GM18507 (cell line): ENCODE data around the gene SIRPA.
A peak's percentile ranks its signal among the peaks of the same experiment; 100 is the strongest.
"Not testable (repeated sequence)": the region's sequence is repeated elsewhere in the genome, so short reads cannot be mapped to it uniquely, and the experiment has no call there.

Experiments
- DNase-seq: peaks from one replicate; pipeline ENCODE4 v3.0.0; 2011; ENCODE audit warnings: low read depth; ENCODE audit not compliant: insufficient read length; ENCODE audit errors: extremely low spot score
- FAIRE-seq: peaks from 2 replicates; lab custom pipeline; 2011; peaks lifted over from hg19 to GRCh38; lab: Jason Lieb, UNC

SIRPA gene

DNA sequence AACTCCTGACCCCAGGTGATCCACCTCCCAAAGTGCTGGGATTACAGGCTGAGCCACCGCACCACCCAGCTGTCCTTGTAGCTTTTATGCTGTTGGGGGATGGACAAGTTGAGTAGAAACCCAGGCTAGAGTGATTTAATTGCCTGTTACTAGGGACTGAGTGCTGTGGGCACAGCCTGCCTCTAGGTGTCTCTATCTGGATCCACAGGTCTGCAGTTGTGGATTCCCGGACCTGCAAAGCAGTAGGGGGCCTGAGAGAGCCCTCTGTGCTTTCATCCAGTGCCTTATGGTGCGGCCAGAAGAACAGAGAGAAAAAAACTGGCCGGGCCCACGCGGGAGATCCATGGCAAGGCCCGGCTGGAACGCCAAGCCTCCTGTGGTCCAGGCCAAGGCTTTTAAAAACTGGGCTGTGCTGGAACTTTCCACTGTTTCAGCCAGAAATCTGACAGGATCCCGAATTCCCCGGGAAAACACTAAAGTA, 5.2 kb downstream of the SIRPA start:
- FAIRE-seq (peak; percentile 60), DNase-seq (no peak)

GRCh38 chr20:1901704-1902103, 6.5 kb downstream of the SIRPA start:
- FAIRE-seq (no peak), DNase-seq (no peak)

DNA sequence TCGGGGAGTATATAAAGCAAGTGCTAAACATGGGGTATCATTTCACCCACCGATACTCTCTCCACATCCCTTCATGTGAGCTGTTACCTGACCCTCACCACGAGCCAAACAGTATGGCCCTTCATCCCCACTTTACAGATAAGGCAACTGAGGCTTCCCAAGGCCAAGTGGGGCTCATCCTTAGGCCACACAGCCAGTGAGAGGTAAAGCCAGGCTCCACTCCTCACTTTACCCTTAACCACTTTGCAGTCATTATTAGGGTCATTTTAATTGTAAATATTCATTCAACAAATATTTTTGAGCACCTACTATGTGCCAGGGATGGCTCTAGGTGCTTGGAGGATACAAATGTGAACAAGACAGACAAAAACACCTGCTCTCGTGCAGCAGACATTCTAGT, 7.0 kb downstream of the SIRPA start:
- FAIRE-seq: no peak
- no peak for DNase-seq

- no peak for FAIRE-seq
- no peak for DNase-seq
Observed at GRCh38 chr20:1904135-1904534, 8.9 kb downstream of the SIRPA start.

DNA sequence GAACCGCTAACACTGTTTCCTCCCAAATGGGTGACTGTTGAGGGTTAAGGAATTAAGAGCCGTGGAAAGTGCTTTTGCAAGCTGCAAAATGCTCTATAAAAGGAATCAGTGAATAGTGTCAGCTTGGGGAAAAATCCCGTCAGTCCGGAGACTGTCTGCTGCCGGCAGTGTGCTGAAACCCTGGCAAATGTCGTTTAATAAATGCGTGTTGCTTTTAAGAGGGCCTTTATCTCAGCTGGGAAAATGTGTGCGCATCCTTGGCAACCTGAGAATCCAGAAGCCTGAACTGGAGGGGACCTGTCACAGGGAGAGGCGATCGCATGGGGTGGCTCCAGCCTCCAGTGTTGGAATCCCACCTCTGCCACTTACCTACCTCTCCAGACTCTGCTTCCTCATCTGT, 9.8 kb downstream of the SIRPA start:
- FAIRE-seq: no peak
- no peak for DNase-seq

GRCh38 chr20:1905693-1906092, 10.5 kb downstream of the SIRPA start:
- DNase-seq (no peak), FAIRE-seq (no peak)

DNA sequence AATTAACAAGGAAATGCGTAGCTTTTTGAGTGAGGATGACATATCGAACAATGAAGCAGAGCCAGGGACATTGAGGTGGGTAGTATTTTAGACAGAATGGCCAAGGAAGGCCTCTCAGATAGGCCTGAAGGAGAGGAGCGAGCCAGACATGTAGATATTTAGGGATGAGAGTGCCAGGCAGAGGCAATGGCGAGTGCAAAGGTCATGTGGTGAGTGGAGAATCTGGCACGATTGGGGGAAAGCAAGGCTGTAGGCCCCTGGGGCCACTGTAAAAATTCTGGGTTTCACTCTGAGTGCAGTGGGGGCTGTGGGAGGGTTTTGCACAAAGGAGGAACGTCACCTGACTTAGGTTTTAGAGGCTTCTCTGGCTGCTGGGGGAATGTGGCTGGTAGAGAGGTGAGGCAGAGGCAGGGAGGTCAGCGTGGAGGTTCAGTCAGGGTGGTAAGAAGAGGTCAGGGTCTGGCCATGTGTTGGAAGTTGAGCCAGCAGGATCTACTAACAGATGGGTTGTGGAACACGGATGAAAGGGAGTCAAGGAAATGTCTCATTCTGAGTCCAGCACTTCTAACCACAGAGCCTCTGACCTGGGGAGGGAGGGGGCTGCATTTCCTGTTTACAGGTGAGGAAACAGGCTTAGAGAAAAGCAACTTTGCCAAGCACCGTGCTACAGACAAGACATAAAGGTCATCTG, 11.3 kb downstream of the SIRPA start:
- FAIRE-seq: peak; percentile 56
- DNase-seq: no peak

DNA sequence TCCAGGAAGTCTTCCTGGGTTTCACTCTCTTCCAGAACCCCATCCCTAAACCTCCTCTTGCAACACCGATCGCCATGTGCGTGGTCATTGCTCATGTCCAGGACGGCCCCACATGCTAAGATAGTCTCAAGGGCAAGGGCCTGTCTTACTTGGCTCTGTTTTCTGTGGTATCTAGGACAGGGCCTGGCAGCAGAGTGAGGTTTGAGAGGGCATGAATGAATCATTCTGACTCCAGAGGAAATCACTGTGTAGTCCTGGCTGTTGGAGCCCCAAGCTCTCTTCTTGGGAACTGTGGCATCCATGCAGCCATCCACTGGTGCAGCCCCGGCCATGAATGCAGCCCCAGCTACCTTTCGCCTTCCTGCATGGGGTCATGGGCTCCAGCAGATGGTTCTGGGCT, 12.4 kb downstream of the SIRPA start:
- FAIRE-seq: no peak
- no peak for DNase-seq

DNA sequence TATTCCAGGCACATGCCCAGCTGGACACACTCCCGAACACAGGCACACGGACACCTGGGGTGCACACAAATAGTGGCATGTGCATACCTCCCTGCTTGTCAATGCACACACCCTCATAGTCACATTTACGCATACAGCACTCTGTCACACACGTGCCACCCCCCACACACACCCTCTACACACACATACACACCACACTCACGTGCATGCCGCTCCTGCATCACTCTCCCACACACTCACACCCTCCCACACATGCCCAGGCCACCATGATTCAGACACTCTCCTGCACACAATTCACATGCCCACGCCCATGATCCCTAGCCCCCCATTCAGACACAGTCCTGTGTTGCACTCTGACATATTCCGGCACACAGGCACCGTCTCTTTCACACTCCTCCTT, 13.0 kb downstream of the SIRPA start:
- no peak for FAIRE-seq
- no peak for DNase-seq

GRCh38 chr20:1909097-1909496, 13.9 kb downstream of the SIRPA start:
- DNase-seq (no peak), FAIRE-seq (no peak)

DNA sequence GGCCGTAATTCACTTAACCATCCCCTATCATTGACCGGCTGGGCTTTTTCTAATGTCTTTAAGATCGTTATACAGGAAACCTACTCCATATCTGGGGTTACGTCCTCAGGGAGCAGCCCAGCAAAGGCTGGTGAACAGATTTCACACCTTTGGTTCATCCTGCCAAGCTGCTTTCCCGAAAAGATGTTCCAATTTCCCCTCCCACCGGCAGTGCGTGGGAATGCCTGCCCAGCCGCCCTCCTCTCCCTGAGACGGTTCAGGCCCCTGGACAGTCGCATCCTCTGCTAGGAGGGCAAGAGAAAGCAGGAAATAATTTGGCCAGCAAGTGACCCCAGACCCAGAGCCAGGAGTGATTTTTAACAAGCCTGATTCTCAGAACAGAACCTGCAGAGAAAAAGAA, 16.3 kb downstream of the SIRPA start:
- FAIRE-seq (no peak), DNase-seq (no peak)

DNA sequence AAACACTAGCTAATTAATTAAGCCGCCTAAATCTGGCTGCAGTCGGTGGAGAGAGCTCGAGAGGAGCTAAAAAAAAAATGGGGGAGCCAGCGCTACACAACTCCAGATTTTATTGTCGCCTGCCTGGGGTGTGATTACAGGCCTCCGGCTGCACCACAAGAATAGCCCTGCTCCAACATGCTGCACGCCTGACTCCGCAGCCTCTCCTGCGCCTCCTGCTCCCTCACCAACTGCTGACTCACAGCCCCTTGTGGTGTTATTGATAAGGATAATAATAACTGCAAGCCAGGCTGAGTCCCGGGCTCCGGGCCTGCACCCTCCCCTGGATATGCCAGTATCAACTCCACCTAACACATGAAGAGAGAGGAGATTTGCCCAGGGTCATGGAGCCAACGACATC, 16.8 kb downstream of the SIRPA start:
- FAIRE-seq: no peak
- DNase-seq: no peak

DNA sequence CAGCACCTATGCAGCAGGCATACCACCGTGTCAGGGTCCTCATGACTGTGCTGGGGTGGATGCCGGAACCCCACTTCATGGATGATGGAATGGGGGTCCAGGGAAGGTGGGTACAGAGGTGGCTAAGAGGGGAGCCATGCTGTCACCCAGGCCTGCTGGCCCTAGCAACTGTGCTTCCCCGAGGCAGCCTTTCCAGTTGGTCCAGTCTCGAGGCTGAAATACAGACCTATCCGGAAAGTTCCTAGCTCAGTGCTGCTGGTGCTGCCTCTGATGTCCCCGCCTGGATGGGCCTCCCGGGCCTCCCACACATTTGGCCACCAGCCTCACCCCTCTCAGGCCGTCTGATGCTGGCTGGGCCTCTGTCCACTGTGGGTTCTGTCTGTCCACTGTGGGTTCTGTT, 17.4 kb downstream of the SIRPA start:
- FAIRE-seq (no peak), DNase-seq (no peak)

DNA sequence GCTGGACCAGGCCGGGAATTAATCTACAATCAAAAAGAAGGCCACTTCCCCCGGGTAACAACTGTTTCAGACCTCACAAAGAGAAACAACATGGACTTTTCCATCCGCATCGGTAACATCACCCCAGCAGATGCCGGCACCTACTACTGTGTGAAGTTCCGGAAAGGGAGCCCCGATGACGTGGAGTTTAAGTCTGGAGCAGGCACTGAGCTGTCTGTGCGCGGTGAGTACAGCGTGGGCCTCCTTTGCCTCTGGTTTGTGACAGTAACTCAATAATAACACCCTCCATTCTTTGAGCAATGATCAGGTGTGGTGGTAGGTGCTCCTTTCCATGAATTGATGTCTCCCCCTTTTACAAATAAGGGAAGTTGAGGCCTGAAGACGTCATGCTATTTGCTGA, 20.0 kb downstream of the SIRPA start:
- not testable (repeated sequence) for FAIRE-seq, DNase-seq

GRCh38 chr20:1915725-1916124, 20.5 kb downstream of the SIRPA start:
- FAIRE-seq (no peak), DNase-seq (no peak)

GRCh38 chr20:1917786-1918185, 22.6 kb downstream of the SIRPA start:
- DNase-seq (no peak), FAIRE-seq (no peak)

DNA sequence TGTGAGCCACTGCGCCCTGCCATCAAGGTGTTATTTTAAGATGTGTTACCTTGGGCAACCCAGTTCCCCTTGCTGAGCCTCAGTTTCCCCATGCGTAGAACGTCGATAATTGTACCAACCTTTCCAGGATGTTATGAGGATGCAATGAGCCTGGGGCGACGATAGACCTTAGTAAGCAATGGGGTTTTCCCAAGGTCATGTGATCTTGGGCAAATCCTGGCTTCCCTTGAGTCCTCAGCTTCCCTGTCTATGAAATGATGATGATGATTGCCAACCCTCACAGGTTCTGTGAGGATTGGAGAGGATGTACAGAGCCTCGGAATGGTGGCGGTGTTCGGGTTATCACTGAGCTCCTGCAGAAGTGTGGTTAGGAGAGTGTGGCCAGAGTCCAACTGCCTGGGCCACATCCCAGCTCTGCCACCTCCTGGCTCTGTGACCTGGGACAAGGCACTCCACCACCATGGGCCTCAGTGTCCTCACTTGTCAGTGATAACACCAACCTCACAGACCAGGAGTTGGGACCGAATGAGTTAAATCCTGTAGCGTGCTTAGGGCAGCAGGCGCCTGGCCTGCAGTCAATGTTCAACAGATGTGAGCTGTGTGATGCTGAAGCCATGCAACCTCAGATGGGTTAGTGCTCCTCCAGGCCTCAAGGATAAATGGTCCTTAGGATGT, 23.4 kb downstream of the SIRPA start:
- FAIRE-seq (no peak), DNase-seq (no peak)

DNA sequence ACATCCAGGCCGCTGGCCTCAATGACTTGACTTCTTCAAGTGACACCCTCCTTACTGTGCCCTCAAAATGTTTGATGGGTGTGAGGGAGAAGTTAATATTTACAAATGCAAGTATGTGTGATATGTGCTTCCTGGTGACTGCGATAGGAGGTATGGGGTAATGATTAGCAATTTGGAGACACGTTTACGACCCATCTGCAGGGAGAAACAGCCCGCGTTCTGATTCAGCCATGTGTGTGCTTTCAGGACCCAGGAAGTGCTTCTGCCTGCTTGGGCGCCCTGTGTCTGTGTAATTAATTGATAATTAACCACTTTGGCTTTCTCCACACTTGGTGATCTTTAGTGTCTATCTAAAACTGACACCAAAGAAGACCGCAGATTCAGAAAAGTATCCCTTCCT, 25.0 kb downstream of the SIRPA start:
- no peak for FAIRE-seq
- DNase-seq: no peak

DNA sequence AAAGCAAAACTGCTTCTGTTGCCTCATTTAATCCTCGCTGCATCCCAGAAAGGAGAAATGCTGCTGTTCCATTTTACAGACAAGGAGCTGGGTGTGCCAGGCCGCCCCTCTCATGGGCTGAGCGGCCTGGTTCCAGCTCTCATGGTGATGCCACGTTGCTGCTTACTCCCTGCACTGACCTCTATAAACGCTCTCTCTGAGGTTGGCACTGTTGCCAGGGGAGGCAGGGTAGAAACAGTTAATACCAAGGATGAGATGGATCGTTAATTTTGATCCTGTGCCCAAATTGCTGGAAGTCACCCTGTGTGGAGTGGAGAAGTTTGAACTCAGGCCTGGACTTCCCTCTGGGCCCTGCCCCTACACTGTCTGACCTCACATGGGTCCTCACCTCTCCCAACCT, 25.6 kb downstream of the SIRPA start:
- DNase-seq (no peak), FAIRE-seq (no peak)

GRCh38 chr20:1921985-1922384, 26.8 kb downstream of the SIRPA start:
- DNase-seq, FAIRE-seq: not testable (repeated sequence)

GRCh38 chr20:1922786-1923185, 27.6 kb downstream of the SIRPA start:
- FAIRE-seq (no peak), DNase-seq (no peak)
